WI38 (cell line): Measurements from ENCODE around the gene NDUFAF2.
"Not testable (repeated sequence)": the region's sequence is repeated elsewhere in the genome, so short reads cannot be mapped to it uniquely, and the experiment has no call there.

ENCODE experiments used
- H3K4me3 ChIP-seq: 2 replicates; pipeline ENCODE4 v1.5.1; 2011; ENCODE audit warnings: low read depth, mild to moderate bottlenecking, control low read depth, low read length
- TF ChIP-seq, protein P1 (sequence below): IDR thresholded peaks from 2 replicates; pipeline ENCODE4 v1.5.1; 2012; ENCODE audit warnings: low read depth, mild to moderate bottlenecking, control low read depth, low read length

The NDUFAF2 gene

DNA sequence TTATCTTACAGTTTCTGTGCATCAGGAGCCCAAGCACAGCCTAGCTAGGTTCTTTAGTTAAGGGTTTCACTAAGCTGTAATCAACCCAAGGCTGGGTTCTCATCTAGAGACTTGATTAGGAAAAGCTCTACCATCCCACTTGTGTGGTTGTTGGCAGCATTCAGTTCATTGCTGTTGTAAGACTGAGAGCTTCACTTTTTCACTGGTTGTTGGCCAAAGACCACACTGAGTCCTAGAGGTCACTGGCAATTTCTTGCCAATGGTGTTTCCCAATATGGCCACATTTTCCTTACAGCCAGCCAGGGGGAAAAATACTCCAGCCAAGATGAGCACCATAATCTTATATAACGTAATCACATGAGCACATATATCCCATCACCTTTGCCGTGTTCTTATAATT, 142.9 kb downstream of the NDUFAF2 start:
- no peak overlapping the region for H3K4me3 ChIP-seq
- TF ChIP-seq, protein P1, sequence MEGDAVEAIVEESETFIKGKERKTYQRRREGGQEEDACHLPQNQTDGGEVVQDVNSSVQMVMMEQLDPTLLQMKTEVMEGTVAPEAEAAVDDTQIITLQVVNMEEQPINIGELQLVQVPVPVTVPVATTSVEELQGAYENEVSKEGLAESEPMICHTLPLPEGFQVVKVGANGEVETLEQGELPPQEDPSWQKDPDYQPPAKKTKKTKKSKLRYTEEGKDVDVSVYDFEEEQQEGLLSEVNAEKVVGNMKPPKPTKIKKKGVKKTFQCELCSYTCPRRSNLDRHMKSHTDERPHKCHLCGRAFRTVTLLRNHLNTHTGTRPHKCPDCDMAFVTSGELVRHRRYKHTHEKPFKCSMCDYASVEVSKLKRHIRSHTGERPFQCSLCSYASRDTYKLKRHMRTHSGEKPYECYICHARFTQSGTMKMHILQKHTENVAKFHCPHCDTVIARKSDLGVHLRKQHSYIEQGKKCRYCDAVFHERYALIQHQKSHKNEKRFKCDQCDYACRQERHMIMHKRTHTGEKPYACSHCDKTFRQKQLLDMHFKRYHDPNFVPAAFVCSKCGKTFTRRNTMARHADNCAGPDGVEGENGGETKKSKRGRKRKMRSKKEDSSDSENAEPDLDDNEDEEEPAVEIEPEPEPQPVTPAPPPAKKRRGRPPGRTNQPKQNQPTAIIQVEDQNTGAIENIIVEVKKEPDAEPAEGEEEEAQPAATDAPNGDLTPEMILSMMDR, result no peak

- H3K4me3 ChIP-seq, result no peak overlapping the region
- TF ChIP-seq, protein P1, result no peak
These were observed 144.3 kb downstream of the NDUFAF2 start for GRCh38 chr5:61089351-61089750.

DNA sequence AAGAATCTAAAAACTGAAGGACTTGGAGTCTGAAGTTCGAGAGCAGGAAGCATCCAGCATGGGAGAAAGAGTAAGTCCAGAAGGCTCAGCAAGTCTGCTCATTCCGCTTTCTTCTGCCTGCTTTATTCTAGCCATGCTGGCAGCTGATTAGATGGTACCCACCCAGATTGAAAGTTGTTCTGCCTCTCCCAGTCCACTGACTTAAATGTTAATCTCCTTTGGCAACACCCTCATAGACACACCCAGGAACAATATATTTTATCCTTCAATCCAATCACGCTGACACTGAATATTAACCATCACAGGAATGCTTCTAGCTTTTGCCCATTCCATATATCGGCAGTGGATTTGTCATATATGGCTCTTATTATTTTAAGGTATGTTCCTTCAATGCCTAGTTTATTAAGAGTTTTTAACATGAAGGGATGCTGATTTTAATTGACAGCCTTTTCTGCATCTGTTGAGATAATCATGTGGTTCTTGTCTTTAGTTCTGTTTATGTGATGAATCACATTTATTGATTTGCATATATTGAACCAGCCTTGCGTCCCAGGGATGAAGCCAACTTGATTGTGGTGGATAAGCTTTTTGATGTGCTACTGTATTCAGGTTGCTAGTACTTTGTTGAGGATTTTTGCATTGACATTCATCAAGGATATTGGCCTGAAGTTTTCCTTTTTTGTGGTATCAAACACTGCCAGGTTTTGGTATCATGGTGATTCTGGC, 148.2 kb downstream of the NDUFAF2 start:
- not testable (repeated sequence) for H3K4me3 ChIP-seq

GRCh38 chr5:61097465-61097864, 152.5 kb downstream of the NDUFAF2 start:
- no peak overlapping the region for H3K4me3 ChIP-seq
- TF ChIP-seq, protein P1, result no peak

DNA sequence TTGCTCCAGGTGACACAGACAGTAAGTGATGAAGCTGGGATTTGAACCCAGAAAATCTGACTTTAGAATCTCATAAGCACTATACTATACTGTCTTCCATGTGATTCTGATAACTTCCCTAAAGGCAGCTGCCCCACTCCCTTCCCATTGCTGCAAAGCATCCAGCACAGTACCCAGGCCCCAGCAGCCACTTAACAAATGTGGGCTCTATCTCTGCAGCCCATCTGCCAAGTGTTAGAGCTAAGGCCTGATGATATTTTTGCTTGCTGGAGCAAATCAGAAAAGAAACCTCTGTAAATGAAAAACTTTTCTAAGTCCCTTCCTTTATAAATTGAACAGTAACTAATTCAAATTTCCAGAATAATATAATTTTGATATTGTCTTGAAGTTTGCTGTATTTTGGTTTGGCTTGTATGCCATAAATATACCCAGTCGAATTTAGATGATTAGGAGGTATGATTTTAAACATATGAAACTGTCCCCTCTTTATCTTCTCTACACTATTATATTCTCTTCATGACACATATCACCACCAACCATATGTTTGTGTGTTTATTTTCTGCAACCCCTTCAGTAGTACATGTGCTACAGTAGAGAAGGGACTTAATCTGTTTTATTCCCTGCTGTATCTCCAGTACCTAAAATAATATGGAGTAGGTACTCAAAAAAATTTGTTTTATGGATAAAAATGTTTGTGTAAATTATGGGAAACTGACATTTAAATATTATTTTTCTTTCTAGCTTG, 153.4 kb downstream of the NDUFAF2 start:
- TF ChIP-seq, protein P1, result no peak

GRCh38 chr5:61100437-61100836, 155.4 kb downstream of the NDUFAF2 start:
- no peak overlapping the region for H3K4me3 ChIP-seq
- TF ChIP-seq, protein P1, result no peak

More for the DNA sequence above, 153.4 kb downstream of the NDUFAF2 start:
- no peak overlapping the region for H3K4me3 ChIP-seq

- TF ChIP-seq, protein P1, result no peak
These were observed 169.4 kb downstream of the NDUFAF2 start for GRCh38 chr5:61114441-61114840.

More at GRCh38 chr5:61114441-61114840, 169.4 kb downstream of the NDUFAF2 start:
- no peak overlapping the region for H3K4me3 ChIP-seq
